Fibroblast of skin of left biceps (primary cell): ENCODE data around the gene GPR6.

Source experiments
- DNase-seq, 2 experiments: peaks; one replicate each; pipeline ENCODE4 v3.0.0-alpha.2; 2013; ENCODE audit warnings: low read depth in 2 of 2

Gene GPR6, protein sequence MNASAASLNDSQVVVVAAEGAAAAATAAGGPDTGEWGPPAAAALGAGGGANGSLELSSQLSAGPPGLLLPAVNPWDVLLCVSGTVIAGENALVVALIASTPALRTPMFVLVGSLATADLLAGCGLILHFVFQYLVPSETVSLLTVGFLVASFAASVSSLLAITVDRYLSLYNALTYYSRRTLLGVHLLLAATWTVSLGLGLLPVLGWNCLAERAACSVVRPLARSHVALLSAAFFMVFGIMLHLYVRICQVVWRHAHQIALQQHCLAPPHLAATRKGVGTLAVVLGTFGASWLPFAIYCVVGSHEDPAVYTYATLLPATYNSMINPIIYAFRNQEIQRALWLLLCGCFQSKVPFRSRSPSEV

DNA sequence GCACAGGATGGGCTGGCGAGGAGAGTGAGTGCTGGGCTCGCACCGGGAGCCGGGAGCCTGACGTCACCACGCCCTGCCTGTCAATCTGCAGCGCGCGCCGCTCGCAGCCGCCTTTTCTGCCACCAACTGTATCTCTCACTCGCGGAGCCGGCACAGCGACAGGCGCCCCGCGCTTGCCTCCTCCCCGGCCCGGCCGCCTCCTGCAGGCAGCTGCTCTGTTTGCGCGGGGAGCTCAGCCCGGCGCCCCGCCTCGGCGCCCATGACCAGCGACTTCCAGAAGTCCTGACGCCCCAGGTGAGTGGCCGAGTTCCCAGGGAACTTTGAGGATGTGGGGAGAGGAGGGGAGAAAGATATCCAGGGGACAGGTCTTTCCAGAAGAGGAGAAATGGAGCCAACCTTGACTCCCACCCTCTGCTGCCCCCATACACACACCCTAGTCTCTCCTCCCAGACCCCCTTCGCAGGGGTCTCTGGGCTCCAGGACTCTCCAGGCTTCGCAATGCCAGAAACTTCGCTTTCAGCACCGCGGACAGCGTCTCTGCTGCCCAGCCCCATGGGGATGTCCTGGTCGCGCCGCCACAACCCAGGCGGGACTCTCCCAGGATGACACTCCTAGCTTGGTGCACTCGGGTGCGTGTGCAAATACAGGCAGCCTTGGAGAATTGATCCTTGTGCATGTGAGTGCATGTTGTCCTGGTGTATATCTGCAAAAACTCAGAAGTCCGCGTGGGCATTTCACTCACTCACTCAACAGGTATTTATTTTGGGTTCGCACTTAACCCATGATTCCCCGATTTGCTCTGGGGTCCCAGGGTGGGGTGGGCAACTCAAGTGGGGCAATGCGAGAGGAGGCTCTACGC, at the start of gene GPR6:
Gene GPR6 (plus strand): TSS at position 138 of the 859 bp plus-strand sequence. CDS start 802 bp downstream, outside the sequence.
- DNase-seq: peak in 1 of 2 experiments; percentile 2

GRCh38 chr6:109934293-109934692, 43.8 kb upstream of the GPR6 start:
- no peak for DNase-seq

GRCh38 chr6:109939654-109940053, 38.5 kb upstream of the GPR6 start:
- no peak for DNase-seq

DNA sequence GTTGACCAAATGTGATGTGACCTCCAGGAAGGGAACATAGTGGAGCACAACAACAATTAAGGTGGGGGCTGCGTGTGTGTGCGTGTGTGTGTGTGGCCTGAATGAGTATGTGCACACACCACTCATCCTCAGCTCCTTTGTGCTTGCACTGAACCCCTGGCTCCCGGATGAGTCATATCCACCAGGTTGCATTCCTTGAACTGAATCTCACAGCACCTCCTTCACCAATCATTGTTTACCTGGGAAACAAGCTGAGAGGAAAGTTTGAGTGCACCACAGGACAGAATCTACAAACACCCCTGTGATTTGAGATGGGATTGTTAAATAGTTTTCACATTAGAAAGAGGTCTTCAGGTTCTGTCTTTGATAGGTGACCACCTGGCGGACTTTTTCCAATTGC, 33.7 kb upstream of the GPR6 start:
- DNase-seq: no peak

DNA sequence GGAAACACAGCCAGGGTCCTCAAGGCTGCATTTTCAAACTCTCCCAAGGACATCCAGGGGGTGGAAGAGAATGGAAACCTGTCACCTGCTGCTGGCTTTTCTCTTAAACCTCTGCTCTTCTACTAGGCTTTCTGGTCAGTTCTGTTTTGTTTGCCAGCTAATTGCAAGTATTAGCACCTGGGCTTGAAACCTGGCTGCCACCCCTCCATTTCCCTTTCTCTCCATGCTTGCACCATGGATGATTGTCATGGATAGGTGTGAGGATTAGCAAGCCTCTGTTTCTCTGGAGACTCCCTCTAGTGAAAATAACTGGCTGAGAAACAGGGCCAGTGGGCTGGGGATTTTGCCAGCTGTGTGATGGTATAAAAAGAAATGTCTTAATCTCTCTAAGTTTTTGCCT, 33.0 kb upstream of the GPR6 start:
- DNase-seq: no peak

DNA sequence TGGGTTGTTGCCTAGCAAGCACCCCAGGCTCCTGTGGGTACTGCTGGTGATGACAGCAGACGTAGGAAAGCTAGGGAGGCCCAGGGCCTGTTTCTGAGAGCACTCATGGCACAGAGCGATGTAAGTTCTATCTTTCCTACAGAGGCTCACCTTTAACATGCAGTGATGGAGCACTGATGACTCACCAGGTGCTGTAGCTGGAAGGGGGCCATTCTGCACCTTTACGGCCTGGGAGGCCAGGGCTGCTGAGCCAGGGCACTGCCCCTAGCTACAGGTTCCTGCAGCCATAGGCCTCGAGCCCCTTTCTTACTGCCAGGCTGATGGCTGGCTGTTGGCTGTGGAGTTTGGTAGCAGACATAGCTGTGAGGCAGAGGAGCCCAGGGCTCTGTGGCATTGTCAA, 31.1 kb upstream of the GPR6 start:
- DNase-seq: no peak

- DNase-seq: no peak
These were observed 28.6 kb upstream of the GPR6 start for GRCh38 chr6:109949281-109950065.

DNA sequence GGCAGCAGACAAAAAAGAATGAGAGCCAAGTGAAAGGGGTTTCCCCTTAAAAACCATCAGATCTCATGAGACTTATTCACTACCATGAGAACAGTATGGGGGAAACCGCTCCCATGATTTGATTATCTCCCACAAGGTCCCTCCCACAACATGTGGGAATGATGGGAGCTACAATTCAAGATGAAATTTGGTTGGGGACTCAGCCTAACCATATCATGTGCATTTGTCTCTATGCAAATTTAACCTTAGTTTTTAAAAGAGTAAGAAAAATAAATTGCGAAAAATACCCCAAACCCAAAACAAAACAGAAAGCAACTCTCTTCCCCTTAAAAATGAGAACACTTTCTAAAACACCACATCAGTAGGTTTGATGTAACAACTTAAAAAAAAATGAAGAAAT, 22.6 kb upstream of the GPR6 start:
- no peak for DNase-seq

DNA sequence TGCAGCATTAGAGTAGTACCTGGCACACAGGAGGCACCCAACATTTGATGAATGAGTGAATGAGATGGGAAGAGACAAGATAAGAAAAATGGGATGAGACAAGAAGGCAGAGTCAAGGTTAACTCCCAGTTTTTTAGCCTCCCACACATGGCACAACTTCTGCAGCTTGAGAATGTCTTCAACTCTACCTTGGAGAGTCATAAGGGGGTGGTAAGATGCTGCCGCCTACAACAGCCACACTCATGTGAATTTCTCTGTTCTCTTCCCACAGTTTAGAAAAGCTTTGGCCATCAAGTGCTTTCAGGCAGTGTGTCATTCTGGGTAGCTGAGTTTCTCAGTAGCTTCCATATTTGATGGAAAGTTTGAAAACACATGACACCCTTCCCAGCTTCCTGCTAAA, 19.5 kb upstream of the GPR6 start:
- DNase-seq: no peak

- DNase-seq: no peak
These were observed 16.5 kb upstream of the GPR6 start for GRCh38 chr6:109961611-109962041.

- no peak for DNase-seq
These were observed 15.8 kb upstream of the GPR6 start for GRCh38 chr6:109962271-109962670.

DNA sequence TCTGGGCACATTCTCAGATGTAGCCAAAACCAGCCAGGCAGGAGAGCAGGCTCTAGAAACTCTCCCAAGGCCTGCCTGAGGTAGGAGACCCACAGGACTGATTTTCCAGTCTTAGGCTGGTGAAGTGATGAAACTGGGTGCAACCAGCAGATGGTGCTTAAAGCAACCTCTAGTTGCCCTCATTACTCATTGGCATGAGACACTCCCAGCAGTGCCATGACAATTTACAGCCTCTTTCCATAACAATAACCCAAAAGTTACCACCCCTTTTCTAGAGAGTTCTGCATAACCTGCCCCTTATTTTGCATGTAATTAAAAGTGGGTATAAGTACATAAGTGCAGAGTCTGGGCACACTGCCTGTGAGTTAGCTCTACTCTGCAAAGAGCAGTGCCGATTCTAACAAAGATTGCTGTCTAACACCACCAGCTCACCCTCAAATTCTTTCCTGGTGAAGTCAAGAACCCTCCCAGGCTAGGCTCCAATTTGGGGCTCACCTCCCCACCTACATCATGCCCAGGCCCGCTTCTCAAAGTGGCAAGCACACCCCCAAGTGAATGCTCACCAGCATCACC, 14.4 kb upstream of the GPR6 start:
- no peak for DNase-seq

GRCh38 chr6:109964949-109965348, 13.2 kb upstream of the GPR6 start:
- no peak for DNase-seq

GRCh38 chr6:109966299-109966698, 11.8 kb upstream of the GPR6 start:
- no peak for DNase-seq

- DNase-seq: no peak
These were observed 329 bp upstream of the GPR6 start for GRCh38 chr6:109977791-109978173.

DNA sequence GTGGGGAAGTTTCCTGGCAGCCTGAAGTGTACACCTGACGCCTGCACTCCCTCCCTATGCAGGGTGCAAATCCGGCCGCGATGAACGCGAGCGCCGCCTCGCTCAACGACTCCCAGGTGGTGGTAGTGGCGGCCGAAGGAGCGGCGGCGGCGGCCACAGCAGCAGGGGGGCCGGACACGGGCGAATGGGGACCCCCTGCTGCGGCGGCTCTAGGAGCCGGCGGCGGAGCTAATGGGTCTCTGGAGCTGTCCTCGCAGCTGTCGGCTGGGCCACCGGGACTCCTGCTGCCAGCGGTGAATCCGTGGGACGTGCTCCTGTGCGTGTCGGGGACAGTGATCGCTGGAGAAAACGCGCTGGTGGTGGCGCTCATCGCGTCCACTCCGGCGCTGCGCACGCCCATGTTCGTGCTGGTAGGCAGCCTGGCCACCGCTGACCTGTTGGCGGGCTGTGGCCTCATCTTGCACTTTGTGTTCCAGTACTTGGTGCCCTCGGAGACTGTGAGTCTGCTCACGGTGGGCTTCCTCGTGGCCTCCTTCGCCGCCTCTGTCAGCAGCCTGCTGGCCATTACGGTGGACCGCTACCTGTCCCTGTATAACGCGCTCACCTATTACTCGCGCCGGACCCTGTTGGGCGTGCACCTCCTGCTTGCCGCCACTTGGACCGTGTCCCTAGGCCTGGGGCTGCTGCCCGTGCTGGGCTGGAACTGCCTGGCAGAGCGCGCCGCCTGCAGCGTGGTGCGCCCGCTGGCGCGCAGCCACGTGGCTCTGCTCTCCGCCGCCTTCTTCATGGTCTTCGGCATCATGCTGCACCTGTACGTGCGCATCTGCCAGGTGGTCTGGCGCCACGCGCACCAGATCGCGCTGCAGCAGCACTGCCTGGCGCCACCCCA, 1.2 kb downstream of the GPR6 start:
- no peak for DNase-seq

GRCh38 chr6:109984410-109984809, 6.3 kb downstream of the GPR6 start:
- DNase-seq: no peak

- no peak for DNase-seq
These were observed 9.1 kb downstream of the GPR6 start for GRCh38 chr6:109987196-109987595.

- no peak for DNase-seq
These were observed 13.3 kb downstream of the GPR6 start for GRCh38 chr6:109991201-109992101.
